ENCODE measurements around the gene PLBD2.

Gene PLBD2

GRCh38 chr12:113428482-113428881 lies 70.1 kb downstream of the PLBD2 start:
- Histone ChIP-seq H4K20me1 (no peaks in the 10 kb centered on the region; a peak in 2 of 22 replicates), H3K4me2 (no peak overlapping the region), H3K4me1 (peaks cover 0 to 20% (median 9%) of the 10 kb centered on the region in 10 experiments; a peak in 12 of 20 replicates), H3K9ac (no peak overlapping the region), H3K27ac (no peak overlapping the region), H3K9me3 (replicated peaks in 1 of 11) (peaks cover 0 to 10% (median 5%) of the 10 kb centered on the region in 11 experiments; a peak in 3 of 22 replicates), H3K36me3 (no peaks in the 10 kb centered on the region), H3K4me3 (no peak overlapping the region), H3K27me3 (peaks cover 23 to 39% (median 30%) of the 10 kb centered on the region in 11 experiments)
- TF ChIP-seq Cebpa-rat (IDR thresholded peaks at IDR 0.05) = no peak

GRCh38 chr12:113432986-113433385 lies 74.6 kb downstream of the PLBD2 start:
- Histone ChIP-seq H3K27me3 (peaks cover 5 to 19% (median 14%) of the 10 kb centered on the region in 11 experiments; a peak in 17 of 22 replicates), H3K4me1 (no peaks in the 10 kb centered on the region), H3K9me3 (replicated peaks in 1 of 11) (peaks cover 0 to 10% (median 5%) of the 10 kb centered on the region in 11 experiments; a peak in 3 of 22 replicates), H3K9ac (no peak overlapping the region), H3K36me3 (no peaks in the 10 kb centered on the region), H3K4me2 (no peak overlapping the region), H3K27ac (no peak overlapping the region), H4K20me1 (no peaks in the 10 kb centered on the region; a peak in 1 of 22 replicates), H3K4me3 (no peak overlapping the region)
- no peak for TF ChIP-seq Cebpa-rat (IDR thresholded peaks at IDR 0.05)

- H4K20me1 ChIP-seq = peaks cover 0 to 13% (median 0%) of the 10 kb centered on the region in 11 experiments; a peak in 1 of 22 replicates
- H3K27ac ChIP-seq = no peak overlapping the region
- H3K4me2 ChIP-seq = no peak overlapping the region
- no peaks in the 10 kb centered on the region for H3K4me1 ChIP-seq
- H3K4me3 ChIP-seq = no peak overlapping the region
- H3K27me3 ChIP-seq = 0 out of 22 replicates have a peak, but pooled peaks cover 0 to under 1% (median 0%) of the 10 kb centered on the region in 11 experiments
- no peak overlapping the region for H3K9ac ChIP-seq
- peaks cover 0 to 2% (median under 1%) of the 10 kb centered on the region in 11 experiments; a peak in 2 of 22 replicates for H3K9me3 ChIP-seq (replicated peaks in 1 of 11)
- H3K36me3 ChIP-seq = no peaks in the 10 kb centered on the region
- no peak for TF ChIP-seq Cebpa-rat (IDR thresholded peaks at IDR 0.05)
These were observed 77.0 kb downstream of the PLBD2 start for GRCh38 chr12:113435367-113435766.

- Histone ChIP-seq H3K36me3 (no peaks in the 10 kb centered on the region), H3K9me3 (replicated peaks in 1 of 11) (no peaks in the 10 kb centered on the region), H3K27ac (no peak overlapping the region), H3K9ac (no peak overlapping the region), H4K20me1 (peaks cover 0 to 21% (median 0%) of the 10 kb centered on the region in 11 experiments; a peak in 1 of 22 replicates), H3K4me2 (no peak overlapping the region), H3K27me3 (no peaks in the 10 kb centered on the region), H3K4me1 (no peaks in the 10 kb centered on the region), H3K4me3 (no peak overlapping the region)
- TF ChIP-seq Cebpa-rat (IDR thresholded peaks at IDR 0.05) = no peak
These were observed 78.2 kb downstream of the PLBD2 start for GRCh38 chr12:113436586-113436985.

GRCh38 chr12:113436993-113437728 lies 78.8 kb downstream of the PLBD2 start:
- Histone ChIP-seq H3K9me3 (replicated peaks in 1 of 11) (no peaks in the 10 kb centered on the region), H3K9ac (no peak overlapping the region), H3K27me3 (no peaks in the 10 kb centered on the region), H3K4me1 (no peaks in the 10 kb centered on the region), H3K4me3 (no peak overlapping the region), H3K27ac (no peak overlapping the region), H3K4me2 (no peak overlapping the region), H4K20me1 (peaks cover 0 to 21% (median 0%) of the 10 kb centered on the region in 11 experiments; a peak in 1 of 22 replicates), H3K36me3 (no peaks in the 10 kb centered on the region)
- no peak for TF ChIP-seq Cebpa-rat (IDR thresholded peaks at IDR 0.05)

GRCh38 chr12:113437729-113438100 lies 79.3 kb downstream of the PLBD2 start:
- no peak for TF ChIP-seq Cebpa-rat (IDR thresholded peaks at IDR 0.05)
- Histone ChIP-seq H3K9ac (peak overlapping the region in 1 of 11 experiments; percentile 54; a peak in 1 of 22 replicates), H3K27ac (no peak overlapping the region)

GRCh38 chr12:113438523-113439300 lies 80.3 kb downstream of the PLBD2 start:
- no peaks in the 10 kb centered on the region for H3K27me3 ChIP-seq
- no peak overlapping the region for H3K4me2 ChIP-seq
- no peaks in the 10 kb centered on the region for H3K4me1 ChIP-seq
- no peak for TF ChIP-seq Cebpa-rat (IDR thresholded peaks at IDR 0.05)
- no peak overlapping the region for H3K9ac ChIP-seq
- no peak overlapping the region for H3K4me3 ChIP-seq
- H3K9me3 ChIP-seq (replicated peaks in 1 of 11) = no peaks in the 10 kb centered on the region
- H3K36me3 ChIP-seq = no peaks in the 10 kb centered on the region
- H3K27ac ChIP-seq = no peak overlapping the region
- peaks cover 0 to 21% (median 0%) of the 10 kb centered on the region in 11 experiments; a peak in 1 of 22 replicates for H4K20me1 ChIP-seq

More at GRCh38 chr12:113437729-113438100, 79.3 kb downstream of the PLBD2 start:
- Histone ChIP-seq H3K4me2 (no peak overlapping the region), H3K4me1 (no peaks in the 10 kb centered on the region), H3K4me3 (no peak overlapping the region), H3K36me3 (no peaks in the 10 kb centered on the region), H3K27me3 (no peaks in the 10 kb centered on the region), H4K20me1 (peaks cover 0 to 21% (median 0%) of the 10 kb centered on the region in 11 experiments; a peak in 1 of 22 replicates), H3K9me3 (replicated peaks in 1 of 11) (no peaks in the 10 kb centered on the region)

- no peaks in the 10 kb centered on the region for H3K27me3 ChIP-seq
- H3K36me3 ChIP-seq = no peaks in the 10 kb centered on the region
- no peak overlapping the region for H3K4me3 ChIP-seq
- H3K4me1 ChIP-seq = no peaks in the 10 kb centered on the region
- H3K9me3 ChIP-seq (replicated peaks in 1 of 11) = no peaks in the 10 kb centered on the region
- no peak overlapping the region for H3K9ac ChIP-seq
- no peak overlapping the region for H3K27ac ChIP-seq
- no peak overlapping the region for H3K4me2 ChIP-seq
- no peak for TF ChIP-seq Cebpa-rat (IDR thresholded peaks at IDR 0.05)
- peaks cover 0 to 21% (median 0%) of the 10 kb centered on the region in 11 experiments; a peak in 1 of 22 replicates for H4K20me1 ChIP-seq
These were observed 80.9 kb downstream of the PLBD2 start for GRCh38 chr12:113439301-113439597.

- no peak overlapping the region for H3K4me2 ChIP-seq
- TF ChIP-seq Cebpa-rat (IDR thresholded peaks at IDR 0.05) = no peak
- H3K4me3 ChIP-seq = no peak overlapping the region
These were observed 81.2 kb downstream of the PLBD2 start for GRCh38 chr12:113439606-113440030.

More at GRCh38 chr12:113439606-113440030, 81.2 kb downstream of the PLBD2 start:
- Histone ChIP-seq H3K9ac (no peak overlapping the region), H3K27ac (no peak overlapping the region), H3K27me3 (no peaks in the 10 kb centered on the region), H3K36me3 (no peaks in the 10 kb centered on the region), H3K4me1 (no peaks in the 10 kb centered on the region), H3K9me3 (replicated peaks in 1 of 11) (no peaks in the 10 kb centered on the region), H4K20me1 (peaks cover 0 to 21% (median 0%) of the 10 kb centered on the region in 11 experiments; a peak in 1 of 22 replicates)

Data from BLaER1 treated with 17β-estradiol and CSF1 and Interleukin-3, amounts not matched to agents 10 nM and 100 nM (cell line).